ENCODE data around the gene ADD3. TPM values are rescaled to one million over a fixed set of nuclear protein-coding genes. Genes with fewer than 3 reads are reported as not detected.

ADD3 gene
- total and polyA plus RNA-seq, 2 donors (not counting 3 experiments of a cell fraction or from before 2014, with no cell fraction given) = 14.9 to 55.2 TPM

GRCh38 chr10:110069502-110069982, 61.8 kb downstream of the ADD3 start:
- no peaks in the 10 kb centered on the region for H3K9me3 ChIP-seq (replicated peaks; ENCODE audit: control insufficient read depth, insufficient read depth, low read length)
- dilution Hi-C loops (cut with MboI; ENCODE audit: extremely low pct_ligation_motif_present, low sequenced_read_pairs) = no loop called here
- BruUV-seq (replicated peaks) = no TSS peak
- no peaks in the 10 kb centered on the region for H3K36me3 ChIP-seq (ENCODE audit: control insufficient read depth in 2 of 2, extremely low read depth in 1 of 2, insufficient read depth in 2 of 2, low read length in 2 of 2)
- H3K9me1 ChIP-seq (replicated peaks; ENCODE audit: control insufficient read depth, extremely low read depth, insufficient read depth, low read length) = no peaks in the 10 kb centered on the region
- FAIRE-seq (no peak), DNase-seq (ENCODE audit: low read depth, low spot score) (peak; percentile 46)
- H3K4me3 ChIP-seq (replicated peaks in 1 of 3; ENCODE audit: insufficient read depth in 1 of 3, low read depth in 1 of 3, low read length in 3 of 3) = no peak overlapping the region
- ChIA-PET POLR2A (interaction anchor here (1.2 kb wide), 1 partner anchor 62 kb away, joined by 6 read pairs; the partner anchor contains the start of gene ADD3), CTCF (interaction anchor here (1.0 kb wide), 1 partner anchor 185 kb away, joined by 4 read pairs; no protein-coding TSS in a partner anchor)
- peak overlapping the region; percentile 41 for H3K4me2 ChIP-seq (ENCODE audit: insufficient read depth, low read length)
- H2AFZ ChIP-seq (ENCODE audit: low read depth, low read length) = no peak overlapping the region
- no peaks in the 10 kb centered on the region for H3K79me2 ChIP-seq (ENCODE audit: control insufficient read depth, insufficient read depth, low read length)
- no peaks in the 10 kb centered on the region for H3K27me3 ChIP-seq (ENCODE audit: control insufficient read depth in 2 of 2, insufficient read depth in 2 of 2, low read length in 2 of 2)
- intact Hi-C loops (cut with micrococcal nuclease) = no loop called here
- H3K9ac ChIP-seq (replicated peaks; ENCODE audit: extremely low read depth, insufficient read depth, low read length) = no peak overlapping the region
- H3K27ac ChIP-seq (ENCODE audit: insufficient read depth, low read depth, low read length) = no peak overlapping the region
- peaks cover 11% of the 10 kb centered on the region for H3K4me1 ChIP-seq (ENCODE audit: control insufficient read depth, extremely low read depth, insufficient read depth, low read length)
- TF ChIP-seq CTCF (IDR thresholded peaks at IDR 0.05; ENCODE audit: extremely low read depth in 1 of 2, insufficient read depth in 1 of 2, low read depth in 1 of 2, low read length in 2 of 2) = no peak
- no peak for TF ChIP-seq GATA2 (IDR thresholded peaks at IDR 0.05; ENCODE audit: insufficient read depth, insufficient read length, low read depth, low read length)
- no peak for TF ChIP-seq POLR2AphosphoS5 (IDR thresholded peaks at IDR 0.05; ENCODE audit: insufficient read depth, low read depth, low read length)
- no peak for TF ChIP-seq POLR2A (IDR thresholded peaks at IDR 0.05; ENCODE audit: low read depth, low read length)
- TF ChIP-seq MYC (IDR thresholded peaks at IDR 0.05; ENCODE audit: low read depth, low read length) = no peak
- TF ChIP-seq MAX (IDR thresholded peaks at IDR 0.05; ENCODE audit: insufficient read depth, insufficient read length) = no peak
- TF ChIP-seq JUN (IDR thresholded peaks at IDR 0.05; ENCODE audit: borderline replicate concordance, insufficient read depth, insufficient read length, low read depth) = no peak
- no peak for TF ChIP-seq FOS (IDR thresholded peaks at IDR 0.05; ENCODE audit: borderline replicate concordance, insufficient read depth, low read length)
- TF ChIP-seq EZH2 (IDR thresholded peaks at IDR 0.05; ENCODE audit: borderline replicate concordance, low read depth, low read length, severe bottlenecking) = no peak
- H4K20me1 ChIP-seq (replicated peaks; ENCODE audit: control insufficient read depth, extremely low read depth, insufficient read depth, low read length) = no peaks in the 10 kb centered on the region
